NCI-H226 (cell line): ENCODE results near the gene REL.
"Not testable (repeated sequence)": the region's sequence is repeated elsewhere in the genome, so short reads cannot be mapped to it uniquely, and the experiment has no call there.

ENCODE experiments used
- DNase-seq: peaks from one replicate; pipeline ENCODE4 v3.0.0-alpha.2; 2015

The REL gene

DNA sequence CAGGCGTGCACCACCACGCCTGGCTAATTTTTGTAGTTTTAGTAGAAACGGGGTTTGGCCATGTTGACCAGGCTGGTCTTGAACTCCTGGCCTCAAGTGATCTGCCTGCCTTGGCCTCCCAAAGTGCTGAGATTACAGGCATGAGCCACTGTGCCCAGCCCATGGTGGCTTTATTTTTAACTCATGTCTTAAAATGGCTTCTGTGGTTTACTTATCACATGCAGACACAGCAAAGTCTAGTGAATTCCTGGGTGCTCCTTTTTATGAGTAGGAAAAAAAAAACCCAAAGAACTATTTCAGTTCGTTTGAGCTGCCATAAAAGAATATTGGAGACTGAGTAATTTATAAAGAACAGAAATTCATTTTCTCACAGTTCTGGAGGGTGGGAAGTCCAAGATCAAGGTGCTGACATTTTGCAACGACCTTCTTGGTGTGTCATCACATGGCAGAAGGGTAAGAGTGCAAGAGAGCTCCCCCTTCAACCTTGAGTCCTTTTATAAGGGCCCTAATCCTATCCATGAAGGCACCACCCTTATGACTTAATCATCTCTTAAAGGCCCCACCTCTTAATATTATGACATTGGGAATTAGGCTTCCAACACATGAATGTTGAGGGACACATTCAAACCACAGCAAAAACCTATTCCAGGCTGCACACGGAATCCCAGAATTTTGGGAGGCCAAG lies 12.6 kb upstream of the REL start:
- DNase-seq = no peak

DNA sequence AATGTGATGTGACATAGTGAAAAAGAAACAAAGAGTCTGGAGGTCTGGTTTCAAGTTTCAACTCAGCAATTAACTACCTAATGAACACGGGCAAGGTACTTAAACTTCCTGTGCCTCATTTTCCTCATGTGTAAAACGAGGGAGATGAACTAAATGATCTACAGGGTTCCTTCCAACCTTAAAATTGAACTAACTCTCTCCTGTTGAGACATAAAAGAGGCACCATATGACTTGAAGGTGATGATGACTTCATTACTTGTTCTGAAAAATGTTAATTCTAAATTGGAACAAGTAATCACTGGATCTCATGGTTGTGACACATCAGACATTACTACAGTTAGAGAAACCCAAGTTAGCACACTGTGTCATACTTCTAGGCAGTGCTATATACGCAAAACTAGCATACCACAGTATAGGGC lies 8.9 kb upstream of the REL start:
- DNase-seq = no peak

DNA sequence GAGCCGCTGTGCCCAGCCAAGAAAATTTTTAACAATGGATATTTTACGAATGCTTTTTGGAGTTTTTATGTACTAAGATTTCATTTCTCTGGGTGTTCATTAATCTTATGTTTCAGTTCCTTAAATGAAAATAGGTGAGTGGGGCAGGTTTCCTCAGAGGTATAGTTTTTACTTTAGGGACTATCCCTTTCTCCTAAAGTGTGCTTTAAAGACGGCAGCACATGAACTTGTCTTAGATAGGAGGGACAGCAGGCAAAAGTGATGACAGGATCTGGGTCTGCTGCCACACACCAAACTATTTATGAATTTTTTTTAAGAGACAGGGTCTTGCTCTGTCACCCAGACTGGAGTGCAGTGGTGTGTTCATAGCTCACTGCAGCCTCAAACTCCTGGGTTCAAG lies 8.0 kb upstream of the REL start:
- DNase-seq = no peak

DNA sequence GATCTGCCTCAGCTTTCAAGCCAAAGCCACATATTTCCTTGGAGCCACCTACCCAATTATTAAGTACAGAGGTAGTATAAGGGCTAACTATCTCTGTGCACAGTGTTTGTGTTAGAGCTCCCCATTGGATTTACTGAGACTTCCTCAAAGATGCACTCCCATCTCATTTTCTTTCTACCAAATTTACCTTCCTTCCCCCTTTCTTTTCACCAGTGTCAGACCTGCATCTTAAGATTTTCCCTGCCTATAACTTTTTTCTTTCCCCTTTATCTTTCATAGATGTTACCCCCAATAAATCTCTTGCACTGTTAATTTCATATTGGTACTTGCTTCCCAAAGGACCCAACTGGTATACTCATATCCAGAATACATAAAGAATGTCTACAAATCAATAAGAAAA lies 5.9 kb upstream of the REL start:
- DNase-seq = no peak

DNA sequence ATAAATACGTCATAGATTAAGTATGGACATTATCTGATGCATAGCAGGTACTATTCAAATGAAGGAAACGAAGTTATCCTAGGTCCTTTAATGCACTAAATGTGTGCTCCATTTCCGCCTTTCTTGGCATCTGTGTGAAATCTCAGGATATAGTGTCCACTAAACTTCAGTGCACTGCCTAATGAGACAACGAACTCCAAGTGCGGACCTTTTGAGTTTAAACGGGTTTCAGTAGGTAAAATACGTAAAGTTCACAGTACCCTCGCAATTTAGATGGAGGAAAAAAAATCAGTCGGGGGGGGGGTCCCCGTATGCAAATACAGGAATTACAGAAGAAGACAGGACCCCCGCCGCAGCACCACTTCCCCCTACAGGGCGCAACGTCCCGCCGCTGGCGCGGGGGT lies 729 bp upstream of the REL start:
- DNase-seq = no peak

DNA sequence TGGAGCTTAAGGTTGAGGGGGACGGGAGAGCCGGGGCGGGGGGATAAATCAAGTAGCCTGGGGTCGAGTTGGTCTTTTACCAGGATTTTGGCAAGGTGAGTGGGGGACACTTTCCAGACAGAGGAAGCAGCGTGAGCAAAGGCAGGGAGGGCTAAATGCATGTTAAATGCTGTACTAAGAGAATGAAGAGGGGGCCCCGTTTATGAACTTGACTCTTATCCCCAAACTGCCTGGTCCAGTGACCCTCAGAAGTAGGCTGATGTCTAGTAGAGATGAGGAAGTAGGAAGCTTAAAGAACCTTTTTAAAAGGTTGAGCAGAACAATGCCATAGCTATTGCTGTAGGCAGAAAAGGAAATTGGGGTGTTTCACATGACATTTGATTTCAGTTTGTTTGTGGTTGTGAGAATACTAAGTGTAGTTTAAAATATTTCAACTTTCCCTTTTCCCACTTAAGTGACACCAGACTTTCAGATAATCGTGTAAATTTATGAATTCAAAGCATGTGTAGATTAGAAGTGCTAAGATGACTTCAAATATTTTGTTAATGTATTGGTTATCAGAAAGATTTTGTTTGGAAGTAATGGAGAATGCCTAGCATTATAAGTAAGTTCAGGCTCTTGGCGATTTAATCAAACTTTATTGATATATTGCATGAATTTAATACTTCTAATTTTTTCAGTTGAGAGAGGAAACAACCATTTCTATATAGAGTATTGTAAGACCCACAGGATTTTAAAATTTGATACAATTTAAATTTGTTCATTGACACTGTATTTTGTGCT lies 1.8 kb downstream of the REL start:
- no peak for DNase-seq

DNA sequence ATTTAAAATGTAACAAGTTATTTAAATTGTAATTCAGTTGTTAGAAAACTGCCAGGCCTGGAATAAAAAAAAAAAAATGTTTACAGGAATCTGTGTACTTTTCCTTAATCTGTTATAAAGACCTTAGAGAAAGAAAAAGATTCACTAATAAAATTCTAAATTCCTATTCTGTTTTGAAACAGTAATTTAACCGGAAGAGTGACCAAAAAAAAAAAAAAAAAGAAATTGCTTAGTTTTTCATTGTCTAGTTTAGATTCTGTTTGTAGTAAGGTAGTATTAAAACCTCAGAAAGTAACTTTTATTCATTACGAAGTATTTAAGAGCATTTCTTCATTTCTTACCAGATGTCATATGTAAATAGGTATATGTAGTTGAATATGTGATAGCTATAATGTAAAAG lies 2.5 kb downstream of the REL start:
- no peak for DNase-seq

DNA sequence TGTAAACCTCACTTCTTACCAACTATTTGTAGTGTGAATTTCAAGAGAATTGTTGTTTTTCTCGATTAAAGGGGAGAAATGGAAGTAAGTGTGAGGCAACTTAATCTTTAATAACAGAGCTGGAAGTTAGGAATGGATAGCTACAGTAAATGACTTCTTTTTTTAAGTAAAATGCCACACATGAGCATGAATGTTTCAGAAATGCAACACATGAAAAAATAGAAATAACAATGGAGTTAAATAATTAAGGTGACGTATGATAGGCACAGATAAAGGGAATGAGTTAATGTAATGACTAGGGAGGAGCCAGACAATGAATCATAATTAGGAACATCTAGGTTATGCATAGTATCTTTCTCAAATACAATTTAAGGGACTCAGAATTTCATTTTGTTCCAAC lies 3.4 kb downstream of the REL start:
- DNase-seq = no peak

DNA sequence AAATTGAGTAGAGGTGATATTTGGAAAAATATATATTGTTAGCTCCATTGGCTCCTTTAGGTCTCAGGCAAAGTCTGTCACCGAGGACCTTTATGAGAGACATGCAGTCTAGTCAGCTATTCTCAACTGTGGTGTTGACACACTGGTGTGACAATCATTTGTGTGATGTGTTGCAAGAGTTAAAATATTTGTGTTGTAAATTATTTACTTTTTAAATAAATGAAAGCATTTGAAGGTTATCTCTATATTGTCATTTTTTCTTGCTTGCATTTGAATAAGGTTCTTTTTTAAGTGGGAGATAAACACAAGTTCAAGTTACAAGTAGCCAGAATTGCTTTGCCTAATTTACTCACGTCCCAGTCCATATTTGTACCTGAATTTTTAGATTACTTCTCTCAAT lies 4.3 kb downstream of the REL start:
- no peak for DNase-seq

DNA sequence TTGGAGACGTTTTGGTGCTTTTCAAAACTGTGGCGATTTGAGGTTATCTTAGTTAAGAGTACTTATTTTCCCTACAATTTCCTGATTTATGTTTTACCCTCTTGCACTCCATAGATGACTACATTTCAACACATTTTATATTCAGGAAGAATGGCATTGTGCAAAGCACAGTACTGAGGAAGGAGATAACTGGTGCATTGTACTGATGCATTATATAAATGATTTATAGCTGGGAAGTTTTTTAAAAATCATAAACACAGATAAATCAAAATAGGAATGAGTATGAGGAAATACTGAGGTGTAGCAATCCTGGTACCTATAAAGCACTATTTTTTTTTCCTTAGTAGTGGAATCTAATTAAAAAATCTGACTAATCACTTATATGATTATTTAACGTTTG lies 5.6 kb downstream of the REL start:
- DNase-seq = peak; percentile 2

DNA sequence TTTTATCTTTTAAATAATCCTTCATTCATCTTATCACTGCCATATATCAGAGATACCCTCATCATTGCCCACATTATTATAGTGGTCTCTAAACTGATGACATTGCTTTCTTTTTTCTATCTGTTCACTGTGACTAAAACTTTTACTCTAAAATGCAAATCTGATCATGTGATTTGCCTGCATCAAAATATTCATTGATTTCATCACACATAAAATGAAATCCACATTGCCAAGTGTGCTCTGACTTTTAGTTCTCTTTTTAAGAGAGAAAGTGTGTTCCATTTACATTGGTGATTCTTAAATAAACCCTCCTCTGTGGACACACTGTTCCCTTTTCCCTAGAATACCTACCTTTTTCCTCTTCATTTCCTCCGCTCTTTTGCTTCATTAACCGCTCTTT lies 7.5 kb downstream of the REL start:
- DNase-seq = no peak

DNA sequence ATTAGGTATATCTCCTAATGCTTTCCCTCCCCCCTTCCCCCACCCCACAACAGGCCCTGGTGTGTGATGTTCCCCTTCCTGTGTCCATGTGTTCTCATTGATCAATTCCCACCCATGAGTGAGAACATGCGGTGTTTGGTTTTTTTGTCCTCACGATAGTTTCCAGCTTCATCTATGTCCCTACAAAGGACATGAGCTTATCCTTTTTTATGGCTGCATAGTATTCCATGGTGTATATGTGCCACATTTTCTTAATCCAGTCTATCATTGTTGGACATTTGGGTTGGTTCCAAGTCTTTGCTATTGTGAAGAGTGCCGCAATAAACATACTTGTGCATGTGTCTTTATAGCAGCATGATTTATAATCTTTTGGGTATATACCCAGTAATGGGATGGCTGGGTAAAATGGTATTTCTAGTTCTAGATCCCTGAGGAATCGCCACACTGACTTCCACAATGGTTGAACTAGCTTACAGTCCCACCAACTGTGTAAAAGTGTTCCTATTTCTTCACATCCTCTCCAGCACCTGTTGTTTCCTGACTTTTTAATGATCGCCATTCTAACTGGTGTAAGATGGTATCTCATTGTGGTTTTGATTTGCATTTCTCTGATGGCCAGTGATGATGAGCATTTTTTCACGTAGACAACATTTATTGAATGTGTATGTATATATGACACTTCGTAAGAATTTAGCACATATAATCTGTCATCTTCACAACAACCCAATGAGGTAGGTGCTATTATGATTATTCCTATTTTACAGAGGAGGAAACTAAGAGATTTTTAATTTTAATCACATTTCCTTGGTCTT lies 8.4 kb downstream of the REL start:
- not testable (repeated sequence) for DNase-seq

DNA sequence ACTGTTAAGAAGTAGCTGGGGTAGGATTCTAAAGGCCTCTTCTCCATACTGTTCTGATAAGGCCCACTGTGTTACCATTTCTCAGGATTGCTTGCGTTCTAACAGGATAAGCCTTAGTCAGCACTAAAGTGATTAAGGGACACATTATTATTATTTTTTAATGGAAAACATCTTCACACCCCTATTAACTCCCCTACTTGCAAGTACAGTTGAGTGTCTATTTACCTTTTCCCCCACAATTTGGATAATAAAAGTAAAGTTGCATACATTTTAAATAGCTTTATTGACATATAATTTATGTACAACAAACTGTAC lies 9.0 kb downstream of the REL start:
- DNase-seq = no peak

DNA sequence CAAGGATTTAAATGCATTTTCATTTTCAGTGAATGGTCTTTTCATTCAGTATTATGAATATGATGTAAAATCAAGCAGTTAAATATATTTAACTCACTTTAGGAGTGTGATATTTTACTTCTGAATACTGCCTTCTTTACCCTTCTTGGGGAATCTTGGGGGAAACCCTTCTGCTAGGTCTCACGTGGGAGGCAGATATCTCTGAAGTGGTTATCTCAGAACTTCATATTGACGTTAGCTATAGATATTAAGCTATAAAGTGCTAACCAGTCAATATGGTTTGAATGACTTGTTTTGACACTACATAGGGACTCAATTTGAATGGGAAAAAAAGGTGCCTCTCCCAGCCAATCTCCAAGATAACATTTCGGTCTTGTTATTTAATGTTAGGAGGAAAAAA lies 9.8 kb downstream of the REL start:
- no peak for DNase-seq

DNA sequence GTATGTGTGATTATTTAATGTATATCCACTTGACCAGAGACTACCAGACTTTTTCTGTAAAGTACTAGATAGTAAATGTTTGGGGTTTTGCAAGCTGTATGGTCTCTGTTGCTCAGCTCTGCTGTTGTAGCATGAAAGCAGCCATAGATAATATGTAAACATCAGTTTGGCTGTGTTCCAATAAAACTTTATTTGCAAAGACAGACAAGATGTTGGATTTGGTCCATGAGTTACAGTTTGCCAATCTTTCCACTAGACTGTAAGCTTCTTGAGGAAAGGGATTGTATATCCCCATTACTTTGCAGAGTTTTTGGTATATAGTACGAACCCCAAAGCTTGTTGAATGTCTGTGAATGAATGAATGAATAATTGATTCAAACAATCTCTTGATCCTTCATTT lies 17.2 kb downstream of the REL start:
- no peak for DNase-seq

DNA sequence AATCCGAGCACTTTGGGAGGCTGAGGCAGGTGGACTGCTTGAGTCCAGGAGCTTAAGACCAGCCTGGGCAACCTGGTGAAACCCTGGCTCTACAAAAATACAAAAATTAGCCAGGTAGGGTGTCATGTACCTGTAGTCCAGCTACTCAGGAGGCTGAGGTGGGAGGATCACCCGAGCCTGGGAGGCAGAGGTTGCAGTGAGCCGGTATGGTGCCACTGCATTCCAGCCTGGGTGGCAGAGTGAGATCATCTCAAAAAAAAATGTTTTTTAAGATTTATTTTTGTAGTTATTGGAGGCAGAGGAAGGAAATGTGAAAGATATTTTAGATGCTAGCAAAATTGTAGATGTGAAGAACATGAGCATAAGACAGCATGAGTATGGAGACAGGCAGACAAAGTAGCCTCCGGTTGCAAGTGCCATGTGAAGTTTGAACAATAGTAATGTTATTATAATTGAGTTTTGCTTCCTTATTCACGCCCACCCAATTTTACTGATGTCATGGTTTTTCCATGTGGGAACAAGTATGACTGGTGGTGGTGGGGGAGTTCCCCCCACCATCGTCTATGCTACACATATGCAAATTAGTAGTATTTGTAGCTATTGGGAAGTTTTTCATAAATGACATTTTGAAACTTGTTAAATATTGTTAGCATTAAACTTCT lies 18.0 kb downstream of the REL start:
- no peak for DNase-seq

DNA sequence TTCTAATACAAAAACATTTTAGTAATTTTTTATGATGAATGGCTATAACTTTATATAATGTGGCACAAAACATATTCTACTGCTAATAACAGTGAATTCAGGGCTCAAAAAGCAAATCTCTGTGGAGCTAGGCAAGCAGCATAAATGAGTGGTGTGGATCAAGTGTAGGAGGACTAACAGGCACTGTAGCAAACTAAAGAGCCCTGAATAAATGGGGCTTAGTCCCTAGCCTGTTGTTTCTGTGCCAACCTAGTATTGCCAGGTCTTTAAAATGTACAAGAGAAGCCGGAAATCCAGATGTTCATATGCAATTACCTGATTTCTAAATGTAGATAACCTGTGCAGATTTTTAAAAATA lies 18.5 kb downstream of the REL start:
- no peak for DNase-seq

DNA sequence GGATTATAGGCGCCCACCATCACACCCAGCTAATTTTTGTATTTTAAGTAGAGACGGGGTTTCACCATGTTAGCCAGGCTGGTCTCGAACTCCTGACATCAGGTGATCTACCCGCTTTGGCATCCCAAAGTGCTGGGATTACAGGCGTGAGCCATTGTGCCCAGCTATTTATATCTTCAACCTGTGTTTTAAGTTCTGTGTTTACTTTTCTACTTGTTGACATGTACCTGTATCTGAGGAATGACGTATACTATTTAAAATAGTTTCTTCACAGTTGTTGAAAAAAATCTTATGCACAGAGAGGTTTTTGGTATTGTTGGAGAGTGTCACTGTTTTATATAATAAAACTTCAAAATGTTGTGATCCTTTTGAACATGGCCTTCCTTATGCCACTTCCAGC lies 19.9 kb downstream of the REL start:
- DNase-seq = not testable (repeated sequence)

DNA sequence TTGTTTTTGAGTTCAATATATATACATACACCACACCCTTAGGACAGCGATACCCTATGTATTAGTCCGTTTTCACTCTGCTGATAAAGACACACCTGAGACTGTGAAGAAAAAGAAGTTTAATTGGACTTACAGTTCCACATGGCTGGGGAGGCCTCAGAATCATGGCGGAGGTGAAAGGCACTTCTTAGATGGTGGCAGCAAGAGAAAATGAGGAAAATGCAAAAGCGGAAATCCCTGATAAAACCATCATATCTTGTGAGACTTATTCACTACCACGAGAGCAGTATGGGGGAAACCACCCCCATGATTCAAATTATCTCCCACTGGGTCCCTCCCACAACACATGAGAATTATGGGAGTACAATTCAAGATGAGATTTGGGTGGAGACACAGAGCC lies 24.5 kb downstream of the REL start:
- not testable (repeated sequence) for DNase-seq

DNA sequence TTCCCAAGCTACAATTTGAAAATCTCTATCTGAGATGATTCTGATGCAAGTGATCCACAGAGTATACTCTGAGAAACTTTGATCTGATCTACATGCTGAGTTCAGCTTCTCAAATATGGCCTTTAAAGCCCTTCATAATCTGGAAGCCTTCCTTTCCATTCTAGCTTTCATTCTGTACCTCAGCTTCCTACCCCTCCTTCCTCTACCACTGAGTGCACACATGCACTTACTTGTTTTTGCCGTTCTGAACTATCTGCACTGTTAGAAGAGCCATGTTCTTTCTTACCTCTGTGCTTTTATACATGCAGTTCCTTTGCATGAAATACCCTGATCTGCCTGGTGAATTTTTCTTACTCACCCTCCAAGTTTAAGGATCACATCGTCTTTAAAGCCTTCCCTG lies 25.0 kb downstream of the REL start:
- DNase-seq = no peak

DNA sequence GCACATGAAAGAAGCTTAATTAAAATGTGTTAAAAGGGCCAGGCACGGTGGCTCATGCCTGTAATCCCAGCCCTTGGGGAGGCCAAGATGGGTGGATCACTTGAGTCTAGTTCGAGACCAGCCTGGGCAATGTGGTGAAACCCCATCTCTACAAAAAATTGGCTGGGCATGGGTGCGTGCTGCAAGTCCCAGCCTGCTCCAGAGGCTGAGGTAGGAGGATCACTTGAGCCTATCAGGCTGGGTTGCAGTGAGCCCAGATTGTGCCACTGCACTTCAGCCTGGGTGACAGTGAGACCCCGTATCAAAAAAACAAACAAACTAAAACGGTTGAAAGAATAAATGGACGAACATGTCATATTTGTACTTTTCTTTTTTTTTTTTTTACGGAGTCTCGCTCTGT lies 26.0 kb downstream of the REL start:
- DNase-seq = no peak

DNA sequence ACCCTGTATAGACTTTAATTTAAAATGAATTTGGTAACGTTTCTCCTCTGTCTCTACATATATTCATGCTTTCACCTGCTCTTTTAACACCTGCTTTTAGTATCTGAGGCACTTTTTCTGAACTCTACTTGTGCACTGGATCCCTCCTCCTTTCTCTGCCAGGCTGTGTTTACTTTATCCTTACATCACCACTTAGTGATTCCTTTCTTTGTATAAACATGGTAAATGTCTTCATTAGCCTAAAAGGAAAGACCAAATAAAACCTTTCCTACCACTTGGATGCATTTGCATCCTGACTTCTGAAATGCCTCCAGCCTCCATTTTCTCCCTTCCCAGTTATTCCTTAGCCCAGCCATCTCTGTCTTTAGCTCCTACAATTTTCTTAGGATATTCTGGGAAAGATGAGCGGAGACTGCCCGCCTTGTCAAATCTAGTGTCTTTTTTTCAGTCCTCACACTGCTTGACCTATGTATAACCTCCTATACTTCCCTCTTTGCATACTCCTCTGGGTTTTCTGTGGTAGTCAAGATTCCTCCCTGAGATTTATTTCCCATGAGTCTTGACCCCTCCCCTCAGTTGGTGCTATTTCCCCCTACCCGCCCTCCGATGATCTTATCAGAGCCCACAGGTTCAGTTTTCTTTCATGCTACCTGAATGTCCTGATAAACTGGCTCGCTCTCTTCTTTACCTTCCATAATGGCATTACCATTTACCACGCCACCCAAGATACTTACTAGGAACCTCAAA lies 44.8 kb downstream of the REL start:
- DNase-seq = no peak
